Endothelial cell of umbilical vein (primary cell): Measurements from ENCODE around the gene HIP1R. TPM values are rescaled to one million over a fixed set of nuclear protein-coding genes. Genes with fewer than 3 reads are reported as not detected.

Experiments
- BruUV-seq: library from RNA; stranded (reverse); fragments of 400-500 nt; replicated peaks from 2 replicates; lab custom pipeline; 2021; lab: Mats Ljungman, UMichigan
- CTCF ChIA-PET: fragments of 300-600, 350-600 bp; sonication (Branson Sonifier 250); formaldehyde crosslinking; loops from one replicate; lab custom pipeline; 2021; ENCODE audit warnings: antibody characterized with exemption, inconsistent platforms; lab: Charles Lee
- POLR2A ChIA-PET: fragments of 300-600, 350-600 bp; sonication (Branson Sonifier 250); formaldehyde crosslinking; loops from one replicate; lab custom pipeline; 2021; ENCODE audit warnings: antibody characterized with exemption, inconsistent platforms; lab: Charles Lee
- DNase-seq: peaks from one replicate; pipeline ENCODE4 v3.0.0-alpha.2; 2011; ENCODE audit warnings: low read depth, low spot score
- FAIRE-seq: peaks from 2 replicates; lab custom pipeline; 2011; peaks lifted over from hg19 to GRCh38; lab: Jason Lieb, UNC
- H2AFZ ChIP-seq: 2 replicates; pipeline ENCODE4 v1.6.0; 2012; ENCODE audit warnings: low read depth, low read length, control low read depth, inconsistent platforms
- H3K27ac ChIP-seq: 2 replicates; pipeline ENCODE4 v1.5.1; 2011; ENCODE audit warnings: low read depth, mild to moderate bottlenecking, control low read depth, low read length, moderate library complexity; ENCODE audit not compliant: insufficient read depth
- H3K27me3 ChIP-seq, 2 experiments: 2 replicates each; pipeline versions ENCODE4 v1.6.0 to v1.6.1; 2011; ENCODE audit warnings: low read length in 2 of 2, mixed read lengths in 1 of 2; ENCODE audit not compliant: control insufficient read depth in 2 of 2, insufficient read depth in 2 of 2
- H3K36me3 ChIP-seq, 2 experiments: 2 replicates in 1 of 2; 3 replicates in 1 of 2; pipeline ENCODE4 v1.5.1; 2011; ENCODE audit warnings: low read length in 2 of 2, mild to moderate bottlenecking in 1 of 2, moderate library complexity in 1 of 2; ENCODE audit not compliant: control insufficient read depth in 2 of 2, insufficient read depth in 2 of 2; ENCODE audit errors: extremely low read depth in 1 of 2
- H3K4me1 ChIP-seq: 3 replicates; pipeline ENCODE4 v1.5.1; 2011; ENCODE audit warnings: mild to moderate bottlenecking, low read length; ENCODE audit not compliant: control insufficient read depth, insufficient read depth; ENCODE audit errors: extremely low read depth
- H3K4me2 ChIP-seq: 2 replicates; pipeline ENCODE4 v1.6.1; 2011; ENCODE audit warnings: low read length, control low read depth, mixed read lengths; ENCODE audit not compliant: insufficient read depth
- H3K4me3 ChIP-seq, 3 experiments: fragments of 200-600 bp in 1 of 3; sonication (generic), shearing (Covaris generic) in 1 of 3; replicated peaks in 1 of 3; 2 replicates each; pipeline ENCODE4 v1.5.1; 2011 to 2016; ENCODE audit warnings: control low read depth in 3 of 3, low read length in 3 of 3, mild to moderate bottlenecking in 2 of 3, inconsistent platforms in 1 of 3, low read depth in 1 of 3, moderate library complexity in 1 of 3; ENCODE audit not compliant: insufficient read depth in 1 of 3
- H3K79me2 ChIP-seq: 2 replicates; pipeline ENCODE4 v1.6.0; 2012; ENCODE audit warnings: low read length, inconsistent platforms; ENCODE audit not compliant: control insufficient read depth, insufficient read depth
- H3K9ac ChIP-seq: replicated peaks from 2 replicates; pipeline ENCODE3; 2011; ENCODE audit warnings: low read length, control low read depth; ENCODE audit not compliant: insufficient read depth; ENCODE audit errors: extremely low read depth
- H3K9me1 ChIP-seq: replicated peaks from 3 replicates; pipeline ENCODE4 v1.6.0; 2011; ENCODE audit warnings: mild to moderate bottlenecking, low read length; ENCODE audit not compliant: control insufficient read depth, insufficient read depth; ENCODE audit errors: extremely low read depth
- H3K9me3 ChIP-seq: replicated peaks from 2 replicates; pipeline ENCODE4 v1.5.1; 2012; ENCODE audit warnings: low read length, inconsistent platforms; ENCODE audit not compliant: control insufficient read depth, insufficient read depth
- H4K20me1 ChIP-seq: replicated peaks from 2 replicates; pipeline ENCODE3; 2011; ENCODE audit warnings: mild to moderate bottlenecking, low read length; ENCODE audit not compliant: control insufficient read depth, insufficient read depth; ENCODE audit errors: extremely low read depth
- EZH2 ChIP-seq: IDR thresholded peaks from 2 replicates; pipeline ENCODE4 v1.6.1; 2012; ENCODE audit warnings: borderline replicate concordance, low read depth, mild to moderate bottlenecking, moderate library complexity, low read length, inconsistent platforms; ENCODE audit not compliant: severe bottlenecking
- FOS ChIP-seq: IDR thresholded peaks from 2 replicates; pipeline ENCODE4 v1.6.1; 2011; ENCODE audit warnings: mild to moderate bottlenecking, low read length, moderate library complexity, borderline replicate concordance; ENCODE audit not compliant: insufficient read depth
- GATA2 ChIP-seq: IDR thresholded peaks from 2 replicates; pipeline ENCODE4 v1.7.0; 2011; ENCODE audit warnings: low read depth, mild to moderate bottlenecking, moderate library complexity, mixed read lengths, low read length; ENCODE audit not compliant: insufficient read length, insufficient read depth
- JUN ChIP-seq: IDR thresholded peaks from 2 replicates; pipeline ENCODE4 v1.6.1; 2011; ENCODE audit warnings: borderline replicate concordance, low read depth; ENCODE audit not compliant: insufficient read length, insufficient read depth
- MYC ChIP-seq: IDR thresholded peaks from one replicate; pipeline ENCODE4 v1.6.1; 2011; ENCODE audit warnings: mild to moderate bottlenecking, low read depth, low read length
- POLR2A ChIP-seq: IDR thresholded peaks from 2 replicates; pipeline ENCODE4 v1.6.1; 2012; ENCODE audit warnings: low read depth, mild to moderate bottlenecking, control low read depth, low read length
- POLR2AphosphoS5 ChIP-seq: IDR thresholded peaks from 2 replicates; pipeline ENCODE4 v1.6.1; 2012; ENCODE audit warnings: low read depth, mild to moderate bottlenecking, control low read depth, low read length, moderate library complexity; ENCODE audit not compliant: insufficient read depth
- dilution Hi-C: fragments of 300-500 bp; cut with MboI; formaldehyde crosslinking; loops from one replicate; pipeline ENCODE4 v1.15.0; 2019; ENCODE audit warnings: low sequenced_read_pairs; ENCODE audit not compliant: extremely low pct_ligation_motif_present
- intact Hi-C: fragments of 100-400 bp; cut with micrococcal nuclease; formaldehyde crosslinking; loops from one replicate; pipeline ENCODE4 v1.10.0; 2022
- polyA plus RNA-seq, 4 experiments: library from polyadenylated mRNA; depleted of rRNA in 3 of 4; stranded (reverse) in 3 of 4; unstranded in 1 of 4; fragments of >200 nt; gene quantifications; 2 replicates each; pipeline versions ENCODE4 v1.2.1 to v1.2.3, GENCODE V29; 2011 to 2012; ENCODE audit warnings: missing spikeins in 1 of 4
- total RNA-seq: library from RNA; stranded (reverse); gene quantifications from 2 replicates; pipeline ENCODE4 v1.2.3, GENCODE V29; 2021
- TF ChIP-seq, protein P1 (sequence below), 2 donors: IDR thresholded peaks; 1 replicate in 1 of 2; 2 replicates in 1 of 2; pipeline ENCODE4 v1.5.1; 2011; ENCODE audit warnings: low read length in 2 of 2, mild to moderate bottlenecking in 2 of 2, moderate library complexity in 2 of 2, control low read depth in 1 of 2, inconsistent platforms in 1 of 2, low read depth in 1 of 2; ENCODE audit not compliant: insufficient read depth in 1 of 2; ENCODE audit errors: extremely low read depth in 1 of 2
- TF ChIP-seq, protein P2 (sequence below): IDR thresholded peaks from 2 replicates; pipeline ENCODE4 v1.6.1; 2011; ENCODE audit not compliant: insufficient read depth, insufficient read length

The HIP1R gene
- total and polyA plus RNA-seq, 2 donors (not counting 3 experiments of a cell fraction or from before 2014, with no cell fraction given), result 111 to 122 TPM

DNA sequence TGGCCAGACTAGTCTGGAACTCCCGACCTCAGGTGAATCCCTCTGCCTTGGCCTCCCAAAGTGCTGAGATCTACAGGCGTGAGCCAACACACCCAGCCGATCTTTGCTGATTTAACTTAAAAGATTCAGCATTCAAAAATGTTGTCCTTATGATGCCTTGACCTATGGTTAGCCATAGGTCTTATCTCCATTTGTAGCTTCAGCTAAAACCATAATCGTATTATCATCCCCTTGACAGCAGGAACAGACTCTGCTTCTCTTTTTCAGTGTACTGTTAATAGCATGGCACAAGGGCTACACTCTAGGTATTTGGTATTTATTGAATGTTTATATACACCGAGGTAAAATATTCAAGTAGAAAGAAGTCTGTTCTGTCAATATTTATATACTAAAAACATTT, 45.6 kb upstream of the HIP1R start:
- dilution Hi-C loops, result no loop called here
- no TSS peak for BruUV-seq

DNA sequence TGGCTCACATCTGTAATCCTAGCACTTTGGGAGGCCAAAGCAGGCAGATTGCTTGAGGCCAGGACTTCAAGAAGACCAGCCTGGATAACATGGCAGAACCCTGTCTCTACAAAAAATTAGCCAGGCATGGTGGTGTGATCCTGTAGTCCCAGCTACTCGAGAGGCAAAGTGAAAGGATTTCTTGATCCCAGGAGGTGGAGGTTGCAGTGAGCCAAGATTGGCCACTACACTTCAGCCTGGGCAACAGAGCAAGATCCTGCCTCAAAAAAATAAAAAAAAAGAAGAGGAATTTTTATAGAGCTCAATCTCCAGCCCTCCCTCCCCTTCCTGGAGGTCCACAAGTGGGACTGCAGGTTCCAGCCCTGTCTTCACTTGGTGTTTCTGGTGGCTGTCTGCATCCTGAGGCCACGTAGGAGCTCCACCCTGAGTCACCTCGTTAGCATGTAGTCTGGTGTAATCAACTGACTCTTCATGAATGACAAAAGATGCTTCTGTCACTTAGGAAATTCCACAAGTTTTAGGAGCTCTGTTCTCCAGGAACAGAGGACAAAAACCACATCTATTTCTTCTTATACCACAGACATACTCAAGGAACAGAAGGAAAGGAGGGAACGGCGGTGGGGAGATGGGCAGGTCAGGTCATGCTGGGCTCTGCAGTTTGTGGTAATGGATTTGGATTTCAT, 44.7 kb upstream of the HIP1R start:
- no peaks in the 10 kb centered on the region for H3K79me2 ChIP-seq
- no peaks in the 10 kb centered on the region for H4K20me1 ChIP-seq
- H2AFZ ChIP-seq, result no peak overlapping the region
- TF ChIP-seq, protein P1, sequence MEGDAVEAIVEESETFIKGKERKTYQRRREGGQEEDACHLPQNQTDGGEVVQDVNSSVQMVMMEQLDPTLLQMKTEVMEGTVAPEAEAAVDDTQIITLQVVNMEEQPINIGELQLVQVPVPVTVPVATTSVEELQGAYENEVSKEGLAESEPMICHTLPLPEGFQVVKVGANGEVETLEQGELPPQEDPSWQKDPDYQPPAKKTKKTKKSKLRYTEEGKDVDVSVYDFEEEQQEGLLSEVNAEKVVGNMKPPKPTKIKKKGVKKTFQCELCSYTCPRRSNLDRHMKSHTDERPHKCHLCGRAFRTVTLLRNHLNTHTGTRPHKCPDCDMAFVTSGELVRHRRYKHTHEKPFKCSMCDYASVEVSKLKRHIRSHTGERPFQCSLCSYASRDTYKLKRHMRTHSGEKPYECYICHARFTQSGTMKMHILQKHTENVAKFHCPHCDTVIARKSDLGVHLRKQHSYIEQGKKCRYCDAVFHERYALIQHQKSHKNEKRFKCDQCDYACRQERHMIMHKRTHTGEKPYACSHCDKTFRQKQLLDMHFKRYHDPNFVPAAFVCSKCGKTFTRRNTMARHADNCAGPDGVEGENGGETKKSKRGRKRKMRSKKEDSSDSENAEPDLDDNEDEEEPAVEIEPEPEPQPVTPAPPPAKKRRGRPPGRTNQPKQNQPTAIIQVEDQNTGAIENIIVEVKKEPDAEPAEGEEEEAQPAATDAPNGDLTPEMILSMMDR (IDR thresholded peaks at IDR 0.05; ENCODE audit: extremely low read depth in 1 of 2, insufficient read depth in 1 of 2, low read depth in 1 of 2, low read length in 2 of 2), result no peak
- TF ChIP-seq POLR2AphosphoS5 (no peak), FOS (no peak), EZH2 (no peak), GATA2 (no peak), MYC (no peak), JUN (no peak), POLR2A (no peak)
- TF ChIP-seq, protein P2, sequence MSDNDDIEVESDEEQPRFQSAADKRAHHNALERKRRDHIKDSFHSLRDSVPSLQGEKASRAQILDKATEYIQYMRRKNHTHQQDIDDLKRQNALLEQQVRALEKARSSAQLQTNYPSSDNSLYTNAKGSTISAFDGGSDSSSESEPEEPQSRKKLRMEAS, result no peak
- DNase-seq, result no peak
- no peaks in the 10 kb centered on the region for H3K27me3 ChIP-seq
- no peak for FAIRE-seq
- POLR2A ChIA-PET, result no interaction called here
- no peak overlapping the region for H3K4me2 ChIP-seq
- no peaks in the 10 kb centered on the region for H3K36me3 ChIP-seq
- dilution Hi-C loops, result no loop called here
- no peaks in the 10 kb centered on the region for H3K9me1 ChIP-seq
- CTCF ChIA-PET, result interaction anchor here (1.3 to 1.8 kb wide), 3 partner anchors 9 to 448 kb away, joined by 3 to 5 read pairs (median 4); no protein-coding TSS in a partner anchor
- no peak overlapping the region for H3K9ac ChIP-seq
- no peaks in the 10 kb centered on the region for H3K4me1 ChIP-seq
- H3K27ac ChIP-seq, result no peak overlapping the region
- BruUV-seq, result no TSS peak
- no peaks in the 10 kb centered on the region for H3K9me3 ChIP-seq
- intact Hi-C loops, result loop anchor here (5.0 kb wide), 1 partner anchor 62 kb away; no protein-coding TSS in a partner anchor
- no peak overlapping the region for H3K4me3 ChIP-seq

More for the DNA sequence above, 45.6 kb upstream of the HIP1R start:
- H3K27ac ChIP-seq, result no peak overlapping the region
- no peak overlapping the region for H3K4me3 ChIP-seq
- no peak overlapping the region for H3K4me2 ChIP-seq
- no peaks in the 10 kb centered on the region for H4K20me1 ChIP-seq
- no peak overlapping the region for H3K9ac ChIP-seq
- DNase-seq, result no peak
- ChIA-PET POLR2A (no interaction called here), CTCF (interaction anchor here (0.6 to 1.8 kb wide), 3 partner anchors 10 to 448 kb away, joined by 3 to 5 read pairs (median 4); no protein-coding TSS in a partner anchor)
- intact Hi-C loops, result loop anchor here (5.0 kb wide), 1 partner anchor 63 kb away; no protein-coding TSS in a partner anchor
- H3K36me3 ChIP-seq, result no peaks in the 10 kb centered on the region
- H3K4me1 ChIP-seq, result no peaks in the 10 kb centered on the region
- no peaks in the 10 kb centered on the region for H3K27me3 ChIP-seq
- no peak overlapping the region for H2AFZ ChIP-seq
- H3K79me2 ChIP-seq, result no peaks in the 10 kb centered on the region
- no peaks in the 10 kb centered on the region for H3K9me3 ChIP-seq
- no peaks in the 10 kb centered on the region for H3K9me1 ChIP-seq
- no peak for FAIRE-seq
- no peak for TF ChIP-seq EZH2
- TF ChIP-seq GATA2, result no peak
- TF ChIP-seq MYC, result no peak
- no peak for TF ChIP-seq POLR2A
- no peak for TF ChIP-seq JUN
